Fibroblast of villous mesenchyme (primary cell): ENCODE results near the gene IVL. TPM values are rescaled to one million over a fixed set of nuclear protein-coding genes. Genes with fewer than 3 reads are reported as not detected.

Source experiments
- DNase-seq: peaks from one replicate; pipeline ENCODE4 v3.0.0-alpha.2; 2010; ENCODE audit warnings: low read depth
- H3K4me3 ChIP-seq: 2 replicates; pipeline ENCODE4 v1.5.1; 2011; ENCODE audit warnings: low read depth, mild to moderate bottlenecking, low read length
- CTCF ChIP-seq: IDR thresholded peaks from 2 replicates; pipeline ENCODE4 v1.5.1; 2012; ENCODE audit warnings: low read depth, mild to moderate bottlenecking, low read length; ENCODE audit not compliant: insufficient read depth
- total RNA-seq: library from RNA; depleted of rRNA; stranded (reverse); fragments of >200 nt; gene quantifications from 2 replicates; pipeline ENCODE4 v1.2.3, GENCODE V29; 2012

IVL gene
- total RNA-seq, 1 donor, result not detected

- no peak for DNase-seq
- no peak overlapping the region for H3K4me3 ChIP-seq
These were observed 17.7 kb downstream of the IVL start for GRCh38 chr1:152926091-152926490.

GRCh38 chr1:152928671-152929070 is 20.3 kb downstream of the IVL start:
- no peak for DNase-seq
- TF ChIP-seq CTCF, result no peak
- H3K4me3 ChIP-seq, result no peak overlapping the region

More at GRCh38 chr1:152926091-152926490, 17.7 kb downstream of the IVL start:
- peak; percentile 8 for TF ChIP-seq CTCF

- no peak for TF ChIP-seq CTCF
- no peak overlapping the region for H3K4me3 ChIP-seq
- DNase-seq, result no peak
These were observed 23.9 kb downstream of the IVL start for GRCh38 chr1:152932170-152932811.

GRCh38 chr1:152933196-152933595 is 24.9 kb downstream of the IVL start:
- no peak overlapping the region for H3K4me3 ChIP-seq
- DNase-seq, result no peak
- no peak for TF ChIP-seq CTCF

GRCh38 chr1:152940614-152941013 is 32.3 kb downstream of the IVL start:
- H3K4me3 ChIP-seq, result no peak overlapping the region
- no peak for TF ChIP-seq CTCF
- no peak for DNase-seq

- no peak for DNase-seq
- no peak for TF ChIP-seq CTCF
- no peak overlapping the region for H3K4me3 ChIP-seq
These were observed 32.8 kb downstream of the IVL start for GRCh38 chr1:152941037-152941711.

- H3K4me3 ChIP-seq, result no peak overlapping the region
- TF ChIP-seq CTCF, result no peak
- no peak for DNase-seq
These were observed 33.8 kb downstream of the IVL start for GRCh38 chr1:152942161-152942560.
